ENCODE data around the gene ARHGEF33.

Gene ARHGEF33

DNA sequence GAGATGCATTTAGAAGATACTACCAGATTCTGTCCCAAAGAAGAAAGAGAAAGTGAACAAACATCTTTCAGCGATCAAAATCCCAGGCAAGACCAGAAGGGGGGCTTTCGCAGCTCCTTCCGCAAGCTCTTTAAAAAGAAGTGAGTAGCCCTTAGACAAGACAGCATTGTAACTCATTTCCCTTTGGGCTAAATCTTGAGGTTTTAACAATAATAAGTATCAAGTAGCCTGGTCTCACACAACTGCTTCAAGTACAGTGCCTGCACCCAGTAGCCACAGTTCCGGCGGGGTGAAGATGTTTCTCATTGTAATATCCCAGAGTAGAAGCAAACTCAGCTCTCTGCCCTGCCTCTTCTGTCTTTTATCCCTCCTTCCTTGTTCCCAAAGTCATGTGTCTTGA lies 76.3 kb downstream of the ARHGEF33 start:
- H3K9me2 ChIP-seq (replicated peaks; ENCODE audit: insufficient read depth, low read length) = no peaks in the 10 kb centered on the region
- no peak overlapping the region for H3K9ac ChIP-seq (ENCODE audit: low read length)
- no peaks in the 10 kb centered on the region for H4K20me1 ChIP-seq (ENCODE audit: low read depth, low read length)
- H3K36me3 ChIP-seq (ENCODE audit: low read length) = no peaks in the 10 kb centered on the region
- no peaks in the 10 kb centered on the region for H3F3A ChIP-seq (ENCODE audit: insufficient read depth)
- H3K4me2 ChIP-seq (ENCODE audit: low read depth, low read length, poor library complexity, severe bottlenecking) = no peak overlapping the region
- no peaks in the 10 kb centered on the region for H3K79me2 ChIP-seq (ENCODE audit: insufficient read depth, low read length)
- no peak overlapping the region for H2AFZ ChIP-seq (ENCODE audit: low read depth, low read length, severe bottlenecking)
- no peak overlapping the region for H3K27ac ChIP-seq (ENCODE audit: low read depth, low read length)
- H3K4me3 ChIP-seq (ENCODE audit: insufficient read depth, low read length, poor library complexity, severe bottlenecking) = no peak overlapping the region
- no peaks in the 10 kb centered on the region for H3K9me3 ChIP-seq (ENCODE audit: insufficient read depth, low read length)
- no peaks in the 10 kb centered on the region for H3K27me3 ChIP-seq (ENCODE audit: low read length)
- TF ChIP-seq, protein P1, sequence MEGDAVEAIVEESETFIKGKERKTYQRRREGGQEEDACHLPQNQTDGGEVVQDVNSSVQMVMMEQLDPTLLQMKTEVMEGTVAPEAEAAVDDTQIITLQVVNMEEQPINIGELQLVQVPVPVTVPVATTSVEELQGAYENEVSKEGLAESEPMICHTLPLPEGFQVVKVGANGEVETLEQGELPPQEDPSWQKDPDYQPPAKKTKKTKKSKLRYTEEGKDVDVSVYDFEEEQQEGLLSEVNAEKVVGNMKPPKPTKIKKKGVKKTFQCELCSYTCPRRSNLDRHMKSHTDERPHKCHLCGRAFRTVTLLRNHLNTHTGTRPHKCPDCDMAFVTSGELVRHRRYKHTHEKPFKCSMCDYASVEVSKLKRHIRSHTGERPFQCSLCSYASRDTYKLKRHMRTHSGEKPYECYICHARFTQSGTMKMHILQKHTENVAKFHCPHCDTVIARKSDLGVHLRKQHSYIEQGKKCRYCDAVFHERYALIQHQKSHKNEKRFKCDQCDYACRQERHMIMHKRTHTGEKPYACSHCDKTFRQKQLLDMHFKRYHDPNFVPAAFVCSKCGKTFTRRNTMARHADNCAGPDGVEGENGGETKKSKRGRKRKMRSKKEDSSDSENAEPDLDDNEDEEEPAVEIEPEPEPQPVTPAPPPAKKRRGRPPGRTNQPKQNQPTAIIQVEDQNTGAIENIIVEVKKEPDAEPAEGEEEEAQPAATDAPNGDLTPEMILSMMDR (IDR thresholded peaks at IDR 0.05; ENCODE audit: insufficient read depth, low read length, poor library complexity, severe bottlenecking) = no peak
- TF ChIP-seq EZH2phosphoT487 (conservative IDR thresholded peaks at IDR 0.05; ENCODE audit: low read length) = no peak

DNA sequence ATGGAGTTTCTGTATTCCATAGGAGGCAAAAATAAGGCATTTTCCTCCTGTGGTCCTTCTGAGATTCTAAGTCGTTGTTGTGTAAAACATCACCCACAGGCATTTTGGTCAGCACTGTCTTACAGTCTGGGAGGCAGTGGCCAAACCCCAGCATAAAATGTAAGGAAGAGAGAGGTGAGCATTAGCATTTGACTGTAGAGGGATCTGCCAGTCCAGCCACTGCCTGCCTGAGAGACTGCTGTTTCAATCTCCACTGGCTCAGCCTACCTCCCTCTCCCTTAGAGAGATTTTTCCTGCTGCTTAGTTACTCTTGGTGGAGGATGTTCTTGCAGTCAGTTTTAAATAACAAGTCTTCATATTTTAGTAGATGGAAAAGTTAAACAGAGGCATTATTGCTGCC lies 77.0 kb downstream of the ARHGEF33 start:
- Histone ChIP-seq H3K9ac (ENCODE audit: low read length) (no peak overlapping the region), H3F3A (ENCODE audit: insufficient read depth) (no peaks in the 10 kb centered on the region), H4K20me1 (ENCODE audit: low read depth, low read length) (no peaks in the 10 kb centered on the region), H3K4me3 (ENCODE audit: insufficient read depth, low read length, poor library complexity, severe bottlenecking) (no peak overlapping the region), H3K79me2 (ENCODE audit: insufficient read depth, low read length) (no peaks in the 10 kb centered on the region), H2AFZ (ENCODE audit: low read depth, low read length, severe bottlenecking) (no peak overlapping the region), H3K4me2 (ENCODE audit: low read depth, low read length, poor library complexity, severe bottlenecking) (no peak overlapping the region), H3K9me3 (ENCODE audit: insufficient read depth, low read length) (no peaks in the 10 kb centered on the region), H3K36me3 (ENCODE audit: low read length) (no peaks in the 10 kb centered on the region), H3K9me2 (replicated peaks; ENCODE audit: insufficient read depth, low read length) (no peaks in the 10 kb centered on the region), H3K27me3 (ENCODE audit: low read length) (no peaks in the 10 kb centered on the region), H3K27ac (ENCODE audit: low read depth, low read length) (no peak overlapping the region)
- no peak for TF ChIP-seq EZH2phosphoT487 (conservative IDR thresholded peaks at IDR 0.05; ENCODE audit: low read length)
- TF ChIP-seq, protein P1 (IDR thresholded peaks at IDR 0.05; ENCODE audit: insufficient read depth, low read length, poor library complexity, severe bottlenecking) = no peak

DNA sequence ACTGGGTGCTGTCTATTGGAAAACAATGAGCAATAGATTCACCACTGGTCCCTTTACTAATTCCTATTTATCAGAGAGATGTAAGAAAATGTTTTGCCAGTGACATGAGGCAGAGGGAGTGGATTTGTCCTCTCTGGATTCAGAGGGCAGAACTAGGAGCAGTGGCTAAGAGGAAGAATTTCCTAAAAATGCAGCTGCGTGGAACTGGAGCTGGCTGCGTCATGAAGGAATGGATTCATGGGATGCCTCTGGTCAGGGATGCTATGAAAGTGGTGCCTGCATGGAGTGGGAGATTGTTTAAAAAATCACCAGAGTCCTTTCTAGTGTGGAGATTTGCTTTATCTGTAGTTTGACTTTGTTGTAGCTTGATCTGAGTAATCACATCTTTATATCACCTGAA lies 78.3 kb downstream of the ARHGEF33 start:
- Histone ChIP-seq H3K9me3 (ENCODE audit: insufficient read depth, low read length) (no peaks in the 10 kb centered on the region), H4K20me1 (ENCODE audit: low read depth, low read length) (no peaks in the 10 kb centered on the region), H3K4me3 (ENCODE audit: insufficient read depth, low read length, poor library complexity, severe bottlenecking) (no peak overlapping the region), H2AFZ (ENCODE audit: low read depth, low read length, severe bottlenecking) (no peak overlapping the region), H3K36me3 (ENCODE audit: low read length) (no peaks in the 10 kb centered on the region), H3K27me3 (ENCODE audit: low read length) (no peaks in the 10 kb centered on the region), H3K79me2 (ENCODE audit: insufficient read depth, low read length) (no peaks in the 10 kb centered on the region), H3K27ac (ENCODE audit: low read depth, low read length) (no peak overlapping the region), H3K9ac (ENCODE audit: low read length) (no peak overlapping the region), H3K4me2 (ENCODE audit: low read depth, low read length, poor library complexity, severe bottlenecking) (no peak overlapping the region), H3F3A (ENCODE audit: insufficient read depth) (no peaks in the 10 kb centered on the region), H3K9me2 (replicated peaks; ENCODE audit: insufficient read depth, low read length) (no peaks in the 10 kb centered on the region)
- TF ChIP-seq, protein P1 (IDR thresholded peaks at IDR 0.05; ENCODE audit: insufficient read depth, low read length, poor library complexity, severe bottlenecking) = no peak
- no peak for TF ChIP-seq EZH2phosphoT487 (conservative IDR thresholded peaks at IDR 0.05; ENCODE audit: low read length)
